HUDEP-2 (cell line): ENCODE measurements around the gene CACNA1C.
A peak's percentile ranks its signal among the peaks of the same experiment; 100 is the strongest.

Experiments used
- DNase-seq, 76 experiments: peaks; one replicate each; lab custom pipeline; 2025; ENCODE audit not compliant: unreplicated experiment in 76 of 76; lab: John Stamatoyannopoulos, UW

CACNA1C gene

DNA sequence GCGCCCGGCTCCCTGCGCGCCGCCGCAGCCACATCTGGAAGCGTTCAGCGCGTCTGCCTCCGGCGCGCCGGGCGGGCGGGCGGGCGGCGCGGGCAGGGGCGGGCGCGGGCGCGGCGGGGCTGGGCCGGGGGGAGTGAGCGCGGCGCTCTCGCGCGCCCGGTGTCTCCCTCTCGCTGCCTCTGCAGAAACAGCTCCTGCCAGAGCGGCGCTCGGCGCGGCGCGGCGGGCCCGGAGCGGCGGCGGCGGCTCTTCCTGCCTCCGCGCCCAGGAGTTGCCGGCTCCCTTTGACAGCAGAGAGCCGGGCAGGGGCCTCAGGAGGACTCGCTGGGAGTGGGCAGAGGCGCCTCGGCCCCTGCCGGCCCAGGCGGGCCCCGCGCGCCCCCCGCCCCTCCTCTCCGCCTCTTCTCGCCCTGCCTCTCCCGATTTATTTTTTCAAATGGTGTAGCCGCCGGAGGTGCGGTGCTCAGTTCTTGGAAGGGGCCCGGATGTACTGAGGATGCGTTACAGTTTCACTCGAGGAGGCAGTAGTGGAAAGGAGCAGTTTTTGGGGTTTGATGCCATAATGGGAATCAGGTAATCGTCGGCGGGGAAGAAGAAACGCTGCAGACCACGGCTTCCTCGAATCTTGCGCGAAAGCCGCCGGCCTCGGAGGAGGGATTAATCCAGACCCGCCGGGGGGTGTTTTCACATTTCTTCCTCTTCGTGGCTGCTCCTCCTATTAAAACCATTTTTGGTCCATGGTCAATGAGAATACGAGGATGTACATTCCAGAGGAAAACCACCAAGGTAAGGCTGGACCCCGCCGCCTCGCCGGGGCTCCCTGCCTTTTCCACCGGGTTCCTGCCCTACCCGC is at the start of gene CACNA1C:
Gene CACNA1C, plus strand, starts transcription at position 162 of the 853 bp plus-strand sequence. Its CDS starts 576 bp downstream, at position 738.
- DNase-seq = peak in 1 of 76 experiments; percentile 24

DNA sequence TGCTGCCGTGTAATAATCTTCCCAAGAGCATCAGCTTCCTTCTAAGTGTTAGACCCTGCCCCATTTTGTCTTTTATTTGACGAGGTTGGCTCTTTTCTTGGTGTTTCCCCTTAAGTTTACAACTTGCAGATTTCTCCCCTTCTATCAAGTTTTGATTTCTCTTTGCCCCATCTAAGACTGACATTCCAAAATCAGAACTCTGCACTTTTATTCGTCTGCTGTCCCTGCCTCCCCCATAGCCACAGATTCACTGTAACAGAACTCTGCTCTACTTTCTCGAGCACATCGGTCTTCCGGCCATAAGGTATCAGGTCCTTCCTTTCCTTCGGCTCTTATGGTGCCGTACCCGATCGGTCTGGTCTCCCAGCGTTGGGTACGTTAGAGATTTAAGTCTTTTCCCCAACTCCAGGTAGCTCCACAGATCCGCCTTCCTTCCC is 49.1 kb upstream of the CACNA1C start:
- peak in 1 of 76 experiments; percentile 31 for DNase-seq

DNA sequence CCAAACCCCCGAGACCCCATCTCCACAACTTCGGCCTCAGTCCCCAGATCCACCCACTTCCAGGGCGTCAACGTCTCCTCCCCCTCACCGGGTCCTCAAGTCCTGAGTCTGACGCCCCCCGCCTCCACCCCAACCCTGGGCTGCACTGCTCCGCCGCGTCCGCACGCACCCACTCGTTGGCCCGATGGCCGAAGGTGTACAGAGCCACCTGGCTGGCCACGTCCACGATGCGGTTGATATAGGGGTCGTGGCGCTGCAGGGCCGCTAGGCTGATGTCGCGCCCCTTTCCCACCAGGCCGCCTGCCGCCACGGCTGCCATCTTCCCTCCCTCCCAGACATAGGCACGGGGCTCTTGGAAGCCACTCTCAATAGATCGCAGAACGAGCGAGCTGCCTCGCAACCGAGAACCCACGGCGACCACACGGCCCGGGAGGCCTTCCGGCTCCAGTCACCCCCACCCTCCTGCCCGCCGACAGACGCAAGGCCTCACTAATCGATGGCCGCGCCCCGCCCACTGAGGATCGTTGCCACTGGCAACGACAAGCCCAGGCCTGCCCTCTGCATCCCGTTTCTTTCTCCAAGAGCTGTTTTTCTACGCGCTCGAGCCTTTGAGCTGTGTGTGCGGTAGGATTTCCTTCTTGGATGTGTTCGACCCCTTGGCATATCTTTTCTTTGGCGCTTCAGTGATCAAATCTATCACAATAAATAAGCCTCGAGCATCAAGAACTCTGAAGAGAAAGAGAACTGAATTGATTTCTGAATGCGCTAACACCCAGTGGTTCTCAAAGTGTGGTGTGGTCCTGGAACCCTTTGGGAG is 48.5 kb upstream of the CACNA1C start, which contains the start of gene DCP1B:
Gene DCP1B, minus strand, starts transcription at position 345 of the 817 bp plus-strand sequence. Its CDS starts 26 bp downstream, at position 319.
- peak in 75 of 76 experiments; percentile 27 to 96 (median 90) for DNase-seq

DNA sequence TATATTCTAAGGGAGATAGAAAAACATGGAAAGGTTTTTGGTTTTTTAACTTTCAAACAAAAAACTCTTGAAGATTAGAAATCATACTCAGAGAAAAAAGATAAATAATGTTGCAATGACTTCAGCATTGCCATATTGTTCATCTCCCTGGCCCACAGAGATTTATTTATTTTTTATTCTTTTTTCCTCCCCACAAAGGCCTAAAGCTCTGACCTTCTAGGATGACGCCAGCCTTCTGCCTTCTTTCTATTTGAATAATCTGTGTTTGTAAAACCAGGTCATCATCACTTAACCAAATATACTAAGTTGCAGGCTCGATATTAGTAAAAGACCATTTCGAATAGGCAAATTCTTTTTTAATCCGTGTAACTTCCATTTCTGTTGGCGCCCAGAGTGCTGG is 44.1 kb upstream of the CACNA1C start:
- no peak for DNase-seq

DNA sequence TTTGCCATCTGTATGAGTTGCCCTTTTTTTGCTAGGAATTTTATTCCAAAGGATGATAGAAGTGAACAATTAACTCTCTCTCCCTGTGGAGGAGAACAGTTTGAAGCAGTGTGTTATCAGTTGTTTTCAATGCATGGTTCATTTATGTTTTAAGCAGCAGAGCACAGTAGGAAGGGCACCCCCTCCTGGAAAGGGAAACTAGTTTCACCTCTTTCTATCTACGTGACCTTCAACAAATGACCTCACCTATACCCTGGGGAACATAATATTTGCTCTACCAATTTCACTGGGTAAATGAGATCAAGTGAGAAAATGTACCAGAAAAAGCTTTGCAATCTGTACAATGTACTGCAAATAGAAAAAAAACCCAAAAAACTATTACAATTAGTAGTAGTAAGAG is 43.2 kb upstream of the CACNA1C start:
- DNase-seq = peak in 10 of 76 experiments; percentile 0 to 31 (median 9)

DNA sequence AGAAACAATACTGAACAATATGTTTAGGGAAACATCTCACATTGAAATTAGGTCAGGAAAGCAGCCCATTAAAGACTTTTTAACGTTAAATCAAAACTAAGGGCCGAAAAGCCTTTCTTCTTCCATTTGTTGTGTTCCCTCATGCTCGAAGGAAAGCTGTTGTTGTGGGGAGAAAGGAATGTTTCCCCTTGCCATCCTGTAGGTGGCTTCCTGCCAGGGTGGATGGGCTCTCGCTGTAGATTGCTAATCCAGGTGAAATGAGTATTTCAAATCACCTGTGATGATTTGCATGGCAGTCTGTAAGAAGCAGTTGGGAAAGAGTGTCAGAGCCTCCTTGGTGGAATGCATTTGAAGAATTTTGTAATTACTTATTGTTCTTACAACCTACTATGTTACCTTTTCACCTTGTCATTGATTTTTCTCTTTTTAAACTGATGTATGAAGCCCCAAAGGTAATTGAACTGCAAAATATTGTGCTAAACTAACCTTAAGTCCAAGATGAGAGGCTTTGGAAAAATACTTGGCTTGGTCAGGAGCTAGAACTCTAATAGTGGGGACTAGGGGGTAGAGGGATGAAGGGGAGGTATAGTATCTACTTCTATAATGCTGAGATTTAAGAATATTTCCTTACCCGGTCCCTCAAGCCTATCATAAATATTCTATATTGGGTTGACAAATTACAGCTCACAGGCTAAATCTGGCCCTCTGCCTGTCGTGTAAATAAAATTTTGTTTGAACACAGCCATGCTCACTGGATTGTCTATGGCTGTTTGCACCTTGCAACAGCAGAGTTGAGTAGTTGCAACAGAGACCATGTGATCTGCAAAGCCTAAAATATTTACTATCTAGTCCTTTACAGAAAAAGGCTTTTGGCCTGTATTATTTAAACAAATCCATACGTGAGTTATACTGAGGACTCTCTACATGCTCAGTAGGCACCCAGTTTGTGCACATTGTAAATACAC is 40.9 kb upstream of the CACNA1C start:
- DNase-seq = no peak

DNA sequence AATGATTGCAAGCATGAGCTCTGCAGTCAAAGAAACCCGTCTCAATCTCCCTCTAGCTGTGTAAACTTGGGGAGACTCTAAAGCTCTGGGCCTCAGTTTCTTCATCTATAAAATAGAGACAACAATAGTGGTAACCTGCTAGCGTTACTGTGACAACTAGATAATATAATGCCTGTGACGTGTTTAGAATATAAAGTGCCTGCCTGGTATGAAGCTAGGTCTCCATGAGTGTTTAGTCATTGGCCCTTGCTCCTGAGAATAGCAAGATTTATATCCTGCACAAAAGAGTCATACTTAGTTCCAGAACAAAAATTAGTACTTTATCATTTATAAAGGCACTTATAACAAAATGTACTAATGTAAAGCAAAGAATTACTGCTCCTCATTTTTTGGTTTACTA is 39.7 kb upstream of the CACNA1C start:
- no peak for DNase-seq

DNA sequence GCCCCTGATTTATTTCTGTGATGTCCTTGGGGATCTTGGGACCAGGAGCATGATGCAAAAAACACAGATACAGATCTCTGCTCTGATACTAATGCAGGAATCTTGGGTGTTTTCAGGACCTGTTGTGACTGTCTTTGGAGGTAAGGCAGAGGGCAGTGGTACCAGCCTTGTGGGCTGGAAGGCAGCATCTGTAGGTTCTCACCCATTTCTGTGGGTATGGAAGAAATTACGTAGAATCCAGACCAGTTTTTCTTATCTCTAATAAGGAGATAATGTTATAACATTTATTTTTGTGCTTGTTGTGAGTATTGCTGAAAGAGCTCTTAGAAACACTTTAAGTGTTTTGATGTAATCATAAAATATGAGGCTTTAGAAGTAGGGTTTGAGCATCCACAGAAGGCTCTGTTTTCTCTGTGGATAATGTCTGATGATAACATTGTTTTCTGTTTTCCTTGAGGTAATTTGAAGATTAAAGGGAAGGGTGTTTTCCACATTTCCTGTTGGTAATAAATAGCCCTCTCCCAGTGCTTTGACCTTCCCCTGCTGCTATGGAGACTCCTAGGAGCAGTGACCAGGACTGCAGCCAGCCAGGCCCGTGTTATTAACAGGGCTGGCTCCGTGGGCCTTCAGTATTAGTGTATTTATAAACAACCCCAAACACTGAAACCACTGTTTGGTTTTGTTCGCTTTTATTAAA is 39.1 kb upstream of the CACNA1C start:
- no peak for DNase-seq

DNA sequence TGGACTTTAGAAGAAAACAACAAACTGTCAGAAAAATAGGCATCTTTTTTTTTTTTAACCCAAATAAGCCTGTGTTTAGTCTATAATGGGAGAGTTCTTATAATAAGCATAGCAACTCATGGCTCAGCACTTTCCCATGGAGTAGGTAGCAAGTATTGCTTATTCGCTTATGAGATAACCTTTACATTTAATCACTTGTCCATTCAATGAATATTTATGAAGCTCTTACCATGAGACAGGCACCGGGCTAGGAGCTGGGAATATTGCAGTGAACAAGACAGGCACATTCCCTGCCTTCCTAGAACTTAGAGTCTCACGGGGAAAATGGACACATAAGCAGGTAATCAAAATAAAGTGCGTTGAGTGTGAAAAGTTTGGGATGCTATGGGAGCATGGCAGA is 38.6 kb upstream of the CACNA1C start:
- no peak for DNase-seq

DNA sequence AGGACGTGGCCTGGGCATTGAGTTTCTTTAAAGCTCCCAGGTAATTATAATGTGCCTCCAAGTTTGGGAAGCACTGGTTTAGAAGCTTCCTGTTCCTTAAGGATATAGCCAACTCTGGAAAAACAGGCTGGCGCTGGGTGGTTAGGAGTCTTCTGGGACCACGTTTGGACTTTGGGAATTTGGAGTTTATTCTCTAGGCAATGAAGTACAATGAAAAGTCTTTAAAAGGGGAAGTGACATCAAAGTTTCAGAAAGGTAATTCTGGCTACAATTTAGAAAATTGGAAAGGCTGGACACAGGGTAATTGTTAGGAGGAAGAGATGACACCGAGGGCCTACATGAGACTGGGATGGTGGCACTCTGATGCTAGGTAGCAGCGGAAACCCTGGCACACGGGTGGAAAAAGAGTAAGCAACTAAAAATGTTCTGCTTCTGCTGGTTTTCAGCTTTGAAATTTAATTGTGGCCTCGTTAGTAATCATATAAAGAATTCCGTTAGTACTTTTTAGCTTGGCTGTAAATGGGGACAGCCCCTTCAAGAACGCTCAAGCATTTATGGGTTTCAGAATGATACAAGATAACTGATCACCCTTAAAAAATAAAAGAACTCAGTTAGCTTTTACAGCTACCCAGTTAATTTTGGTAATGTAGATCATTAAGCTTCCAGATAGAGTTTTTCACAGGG is 35.8 kb upstream of the CACNA1C start:
- DNase-seq = no peak

DNA sequence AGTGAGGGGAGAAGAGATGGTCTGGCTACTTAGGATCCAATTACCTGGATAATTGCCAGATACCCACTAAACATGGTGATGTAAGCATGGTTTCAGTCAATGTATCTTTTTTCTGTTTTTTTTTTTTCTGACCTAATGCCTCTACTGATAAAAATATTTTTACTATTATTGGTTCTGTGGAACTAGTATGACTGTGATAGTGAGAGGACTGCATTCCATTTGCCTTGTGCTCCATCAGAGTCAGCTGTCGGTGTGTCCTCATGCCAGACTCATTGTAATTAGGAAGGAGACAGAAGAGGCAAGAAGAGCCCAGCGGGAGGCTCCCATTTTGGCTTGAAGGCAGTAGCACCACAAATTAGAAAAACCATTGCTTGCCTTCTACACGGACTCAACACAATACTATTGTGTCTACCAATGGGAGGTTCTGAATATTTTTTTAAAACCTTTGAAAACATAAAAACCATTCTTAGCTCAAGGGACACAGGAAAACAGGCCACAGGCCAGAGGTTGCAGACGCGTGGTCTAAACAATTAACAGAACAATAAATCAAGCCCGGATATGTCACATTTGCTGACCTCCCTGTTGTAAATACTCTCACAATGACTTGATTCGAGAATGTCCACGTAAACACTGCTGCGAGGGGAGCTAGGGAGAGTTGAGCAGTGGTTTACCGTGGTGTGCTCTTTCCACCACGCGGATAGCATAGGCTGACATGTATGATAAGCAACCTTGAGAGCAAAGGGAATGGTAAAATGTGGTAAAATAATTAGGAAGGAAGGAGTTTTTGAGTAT is 35.0 kb upstream of the CACNA1C start:
- DNase-seq = no peak

DNA sequence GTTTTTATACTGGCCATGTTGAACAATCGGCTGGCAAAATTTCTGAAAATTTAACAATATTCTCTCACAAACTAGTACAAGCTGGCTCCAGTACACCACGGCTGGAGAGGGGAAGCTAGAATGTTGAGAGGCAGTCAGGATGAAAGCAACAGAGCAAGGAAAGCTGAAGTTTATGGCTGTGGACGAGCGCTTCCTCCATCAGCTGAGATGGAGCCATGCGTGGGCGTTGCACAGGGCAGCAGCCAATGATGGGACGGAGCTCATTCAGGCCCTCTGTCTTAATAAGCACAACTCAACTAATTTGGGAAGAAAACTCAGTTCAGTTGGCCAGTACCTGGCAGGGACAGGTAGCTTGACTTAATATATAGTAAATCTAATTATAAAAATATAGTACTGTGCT is 34.4 kb upstream of the CACNA1C start:
- no peak for DNase-seq

DNA sequence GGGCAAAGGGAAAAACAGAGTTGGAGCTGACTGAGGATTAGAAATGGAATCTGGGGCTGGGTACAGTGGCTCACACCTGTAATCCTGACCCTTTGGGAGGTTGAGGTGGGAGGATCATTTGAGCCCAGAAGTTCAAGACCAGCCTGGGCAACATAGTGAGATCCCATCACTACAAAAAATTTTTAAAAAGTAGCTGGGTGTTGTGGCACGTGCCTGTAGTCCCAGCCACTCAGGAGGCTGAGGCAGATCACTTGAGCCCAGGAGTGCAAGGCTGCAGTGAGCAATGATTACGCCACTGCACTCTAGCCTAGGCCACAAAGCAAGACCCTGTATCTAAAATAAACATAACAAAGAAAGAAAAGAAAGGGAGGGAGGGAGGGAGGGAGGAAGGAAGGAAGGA is 33.7 kb upstream of the CACNA1C start:
- no peak for DNase-seq

DNA sequence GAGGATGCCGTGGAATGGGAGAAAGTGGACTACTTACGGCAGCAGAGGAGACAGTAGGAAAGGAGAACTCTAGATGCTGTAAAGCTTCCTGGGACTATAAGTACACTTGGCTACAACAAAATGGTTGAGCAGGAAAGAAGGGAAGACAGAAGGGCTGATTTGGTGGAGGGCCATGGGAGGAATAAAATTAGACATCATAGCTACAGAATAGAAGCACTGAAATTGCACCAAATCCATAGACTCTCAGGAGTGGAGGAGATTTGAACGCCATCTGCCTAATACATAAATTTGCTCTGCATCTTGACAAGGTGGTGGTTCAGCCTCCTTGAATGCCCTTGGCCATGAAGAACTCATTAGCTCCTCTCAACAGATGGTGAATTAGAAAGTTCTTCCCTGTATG is 32.3 kb upstream of the CACNA1C start:
- no peak for DNase-seq

DNA sequence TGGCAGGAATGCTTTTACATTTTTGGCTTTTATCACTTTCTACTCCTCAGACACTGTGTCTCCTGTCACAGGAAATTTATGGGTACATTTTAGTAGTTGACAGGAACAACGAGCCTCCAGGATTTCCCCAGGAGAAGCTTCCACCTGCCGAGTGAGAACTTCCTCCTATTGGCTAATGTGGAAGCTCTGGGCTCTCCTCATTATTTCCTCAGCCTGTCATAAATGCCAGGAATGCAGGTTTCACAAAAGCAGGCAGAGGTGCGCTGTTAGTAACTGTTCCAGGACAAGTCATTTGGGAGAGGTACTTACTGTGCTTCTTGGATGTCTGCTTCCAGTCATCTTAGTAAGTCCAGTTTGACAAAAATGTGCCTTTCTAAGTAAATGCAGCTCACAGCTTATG is 29.4 kb upstream of the CACNA1C start:
- DNase-seq = no peak

DNA sequence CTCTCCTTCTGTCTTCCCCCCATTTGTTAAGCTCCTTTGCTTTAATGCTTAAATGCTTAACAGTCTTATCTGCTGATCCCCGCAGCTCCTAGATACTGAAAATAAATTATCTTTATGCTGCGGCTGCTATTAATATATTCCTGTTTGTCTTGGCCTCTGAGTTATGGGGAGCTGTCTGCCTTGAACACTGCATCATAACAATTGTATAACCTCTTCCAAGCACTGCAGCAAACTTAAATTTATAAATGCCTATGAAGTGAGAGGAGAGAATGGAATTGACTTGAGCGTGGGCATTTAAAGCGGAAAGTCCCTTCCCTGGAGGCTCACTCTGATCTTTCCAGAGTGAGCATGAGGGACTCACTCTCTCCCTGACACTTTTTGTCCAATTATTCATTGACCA is 25.4 kb upstream of the CACNA1C start:
- no peak for DNase-seq

DNA sequence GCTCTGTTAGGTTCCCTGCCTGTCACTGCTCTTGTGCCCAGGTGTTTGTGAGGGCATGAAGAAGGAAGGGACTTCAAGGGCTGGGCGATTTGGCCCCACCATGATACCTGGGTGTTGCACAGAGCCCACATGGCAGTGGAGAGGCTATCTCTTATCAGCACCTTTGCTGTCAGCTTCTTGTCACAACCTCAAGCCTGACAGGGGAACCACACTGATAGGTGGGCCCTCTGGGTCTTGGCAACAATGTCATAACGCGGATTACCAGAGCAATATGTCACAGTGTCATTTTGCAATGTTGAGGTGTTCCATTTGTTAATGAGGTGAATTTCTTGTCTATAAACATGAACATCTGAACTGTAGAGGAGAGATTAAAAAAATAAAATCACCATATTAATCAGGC is 22.9 kb upstream of the CACNA1C start:
- peak in 6 of 76 experiments; percentile 3 to 14 (median 4) for DNase-seq

DNA sequence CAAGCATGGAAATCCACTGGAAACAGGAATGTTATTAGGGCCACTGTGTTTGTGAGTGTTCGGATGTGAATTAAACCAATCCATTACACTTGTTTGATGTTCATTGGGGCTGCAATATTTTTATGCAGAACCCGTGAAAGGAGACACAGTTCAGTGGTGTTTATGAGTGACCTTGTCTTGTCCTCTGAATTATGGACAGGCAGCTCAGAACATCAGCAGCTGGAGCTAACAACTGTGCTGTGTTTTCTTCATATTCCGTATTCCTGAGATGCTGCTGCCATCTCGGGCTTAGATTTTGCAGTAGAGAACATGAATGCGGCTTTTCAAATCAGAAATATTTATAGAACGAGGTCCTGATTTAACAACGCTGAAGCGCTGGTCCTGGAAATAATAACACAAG is 20.3 kb upstream of the CACNA1C start:
- DNase-seq = no peak
